SH-SY5Y (cell line): ENCODE results near the gene TSC22D1.

Experiments used
- GATA2 ChIP-seq: IDR thresholded peaks from 2 replicates; pipeline ENCODE4 v1.6.1; 2011; ENCODE audit warnings: mild to moderate bottlenecking, low read depth, low read length
- GATA3 ChIP-seq: IDR thresholded peaks from 2 replicates; pipeline ENCODE4 v1.6.1; 2011; ENCODE audit warnings: low read depth, mild to moderate bottlenecking, low read length, moderate library complexity

GRCh38 chr13:44440046-44440608 lies 136.0 kb downstream of the TSC22D1 start:
- no peak for TF ChIP-seq GATA2
- no peak for TF ChIP-seq GATA3
